HUES48 (cell line): ENCODE results near the gene AARS2.

Experiments used
- H3K27ac ChIP-seq: one replicate; pipeline ENCODE4 v1.7.0; 2013; ENCODE audit warnings: low read depth, low read length, inconsistent platforms
- H3K27me3 ChIP-seq: 2 replicates; pipeline ENCODE4 v1.6.1; 2013; ENCODE audit warnings: mild to moderate bottlenecking, low read length; ENCODE audit not compliant: control insufficient read depth, insufficient read depth
- H3K36me3 ChIP-seq: 2 replicates; pipeline ENCODE4 v1.6.1; 2013; ENCODE audit warnings: low read length; ENCODE audit not compliant: control insufficient read depth, insufficient read depth
- H3K4me1 ChIP-seq: 2 replicates; pipeline ENCODE4 v1.6.1; 2013; ENCODE audit warnings: mild to moderate bottlenecking, low read length; ENCODE audit not compliant: control insufficient read depth, insufficient read depth
- H3K4me3 ChIP-seq: 2 replicates; pipeline ENCODE4 v1.5.1; 2013; ENCODE audit warnings: mild to moderate bottlenecking, low read depth, low read length
- H3K9ac ChIP-seq: 2 replicates; pipeline ENCODE4 v1.6.1; 2013; ENCODE audit warnings: mild to moderate bottlenecking, low read depth, low read length, moderate library complexity
- H3K9me3 ChIP-seq: 2 replicates; pipeline ENCODE4 v1.6.1; 2013; ENCODE audit warnings: low read length; ENCODE audit not compliant: control insufficient read depth, insufficient read depth

AARS2 gene

GRCh38 chr6:44267252-44267651, 45.9 kb downstream of the AARS2 start:
- peaks cover 22% of the 10 kb centered on the region for H3K27me3 ChIP-seq
- peaks cover 36% of the 10 kb centered on the region for H3K4me1 ChIP-seq
- no peaks in the 10 kb centered on the region for H3K36me3 ChIP-seq

GRCh38 chr6:44266347-44266746, 46.8 kb downstream of the AARS2 start:
- H3K9ac ChIP-seq, result no peak overlapping the region
- peaks cover 22% of the 10 kb centered on the region for H3K27me3 ChIP-seq
- peaks cover 29% of the 10 kb centered on the region for H3K4me1 ChIP-seq
- H3K36me3 ChIP-seq, result no peaks in the 10 kb centered on the region
- H3K27ac ChIP-seq, result no peak overlapping the region
- H3K9me3 ChIP-seq, result no peaks in the 10 kb centered on the region
- no peak overlapping the region for H3K4me3 ChIP-seq

More at GRCh38 chr6:44267252-44267651, 45.9 kb downstream of the AARS2 start:
- Histone ChIP-seq H3K9me3 (no peaks in the 10 kb centered on the region), H3K4me3 (no peak overlapping the region), H3K27ac (no peak overlapping the region), H3K9ac (no peak overlapping the region)

GRCh38 chr6:44265722-44266233, 47.4 kb downstream of the AARS2 start:
- Histone ChIP-seq H3K4me3 (no peak overlapping the region; the same call in 1 of the 2 replicates), H3K4me1 (peaks cover 26% of the 10 kb centered on the region), H3K9me3 (no peaks in the 10 kb centered on the region), H3K36me3 (no peaks in the 10 kb centered on the region), H3K27ac (no peak overlapping the region), H3K9ac (no peak overlapping the region), H3K27me3 (peaks cover 22% of the 10 kb centered on the region)

- peak within 1 kb of the TSS; percentile 31 for H3K27ac ChIP-seq
Observed at GRCh38 chr6:44265007-44265721, 48.0 kb downstream of the AARS2 start, which contains the start of gene NFKBIE. NFKBIE (minus strand) TSS chr6:44265551; CDS start chr6:44265346, 205 bp downstream.

GRCh38 chr6:44264154-44265006, 48.8 kb downstream of the AARS2 start:
- H3K9me3 ChIP-seq, result no peaks in the 10 kb centered on the region

More at GRCh38 chr6:44265007-44265721, 48.0 kb downstream of the AARS2 start, which contains the start of gene NFKBIE:
- H3K9ac ChIP-seq, result peak within 1 kb of the TSS; percentile 41; the same call in 1 of the 2 replicates
- H3K9me3 ChIP-seq, result no peaks in the 10 kb centered on the region
- peaks cover 4% of the 10 kb centered on the region; the same call in 1 of the 2 replicates for H3K36me3 ChIP-seq
- H3K4me1 ChIP-seq, result peaks cover 26% of the 10 kb centered on the region
- H3K27me3 ChIP-seq, result peaks cover 22% of the 10 kb centered on the region
- H3K4me3 ChIP-seq, result peak within 1 kb of the TSS; percentile 86

GRCh38 chr6:44263354-44264100, 49.6 kb downstream of the AARS2 start:
- Histone ChIP-seq H3K9ac (no peak overlapping the region), H3K27ac (no peak overlapping the region), H3K36me3 (peaks cover 18% of the 10 kb centered on the region; the same call in 1 of the 2 replicates), H3K27me3 (peaks cover 5% of the 10 kb centered on the region; the same call in 1 of the 2 replicates), H3K9me3 (no peaks in the 10 kb centered on the region), H3K4me1 (peaks cover 20% of the 10 kb centered on the region), H3K4me3 (peak overlapping the region; percentile 86)

More at GRCh38 chr6:44264154-44265006, 48.8 kb downstream of the AARS2 start:
- Histone ChIP-seq H3K36me3 (peaks cover 11% of the 10 kb centered on the region; the same call in 1 of the 2 replicates), H3K27ac (no peak overlapping the region), H3K27me3 (peaks cover 14% of the 10 kb centered on the region), H3K4me1 (peaks cover 26% of the 10 kb centered on the region), H3K4me3 (peak overlapping the region; percentile 86), H3K9ac (peak overlapping the region; percentile 41; the same call in 1 of the 2 replicates)

GRCh38 chr6:44262467-44263353, 50.4 kb downstream of the AARS2 start:
- no peak overlapping the region for H3K27ac ChIP-seq
- no peak overlapping the region; the same call in 1 of the 2 replicates for H3K9ac ChIP-seq
- H3K9me3 ChIP-seq, result no peaks in the 10 kb centered on the region
- H3K27me3 ChIP-seq, result peaks cover 4% of the 10 kb centered on the region; the same call in 1 of the 2 replicates
- H3K4me1 ChIP-seq, result peaks cover 18% of the 10 kb centered on the region
- peak overlapping the region; percentile 86 for H3K4me3 ChIP-seq
- H3K36me3 ChIP-seq, result peaks cover 23% of the 10 kb centered on the region; the same call in 1 of the 2 replicates

- Histone ChIP-seq H3K27me3 (peaks cover 4% of the 10 kb centered on the region; the same call in 1 of the 2 replicates), H3K9ac (no peak overlapping the region), H3K4me3 (no peak overlapping the region), H3K36me3 (peaks cover 23% of the 10 kb centered on the region; the same call in 1 of the 2 replicates), H3K9me3 (no peaks in the 10 kb centered on the region), H3K27ac (no peak overlapping the region), H3K4me1 (peaks cover 20% of the 10 kb centered on the region)
Observed at GRCh38 chr6:44261581-44261980, 51.6 kb downstream of the AARS2 start.

- Histone ChIP-seq H3K4me3 (no peak overlapping the region), H3K27ac (no peak overlapping the region), H3K4me1 (peaks cover 20% of the 10 kb centered on the region), H3K9me3 (no peaks in the 10 kb centered on the region), H3K27me3 (peaks cover 4% of the 10 kb centered on the region; the same call in 1 of the 2 replicates), H3K36me3 (peaks cover 26% of the 10 kb centered on the region; the same call in 1 of the 2 replicates), H3K9ac (no peak overlapping the region)
Observed at GRCh38 chr6:44260451-44261297, 52.5 kb downstream of the AARS2 start.
